DMS79 (cell line): ENCODE measurements around the gene PTPN5.

ENCODE experiments used
- DNase-seq: peaks from one replicate; lab custom pipeline; 2025; lab: John Stamatoyannopoulos, UW

The PTPN5 gene

GRCh38 chr11:18773104-18773503, 18.5 kb downstream of the PTPN5 start:
- DNase-seq, result no peak

GRCh38 chr11:18772211-18772610, 19.4 kb downstream of the PTPN5 start:
- DNase-seq, result no peak

DNA sequence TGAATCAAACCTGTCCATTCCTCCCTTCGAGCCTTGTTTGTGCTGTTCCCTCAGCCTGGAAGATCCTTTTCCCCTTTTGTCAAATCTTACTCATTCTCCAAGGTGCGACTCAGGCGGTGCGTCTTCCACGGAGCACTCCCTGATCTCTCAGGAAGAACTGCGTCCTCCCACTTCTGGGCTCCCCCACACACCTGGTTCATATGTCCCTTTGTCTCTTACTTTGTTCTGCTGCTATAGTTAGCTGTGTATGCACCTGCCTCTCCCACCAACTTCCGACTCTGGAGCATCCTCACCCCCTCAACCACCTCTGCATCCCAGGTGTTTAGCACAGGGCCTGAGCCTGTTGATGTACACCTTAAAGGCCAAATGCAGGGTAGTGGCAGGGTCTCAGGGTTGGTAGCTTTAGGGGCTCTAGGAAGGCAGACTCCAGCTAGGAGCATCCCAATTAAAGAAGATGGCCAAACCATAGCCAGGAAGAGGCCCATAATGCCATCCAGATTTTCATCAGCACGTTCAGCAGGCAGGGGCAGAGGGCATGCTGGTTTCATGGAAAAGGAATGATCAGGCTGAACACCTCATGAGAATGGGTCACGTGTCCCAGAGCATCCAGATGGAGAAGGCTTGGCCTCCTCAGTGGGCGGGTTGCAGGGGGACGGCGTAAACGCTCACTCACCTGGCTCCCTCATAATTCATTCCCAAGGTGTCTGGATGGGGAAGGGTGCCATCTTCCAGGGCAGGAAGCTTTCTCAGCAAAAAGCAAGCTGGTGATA, 20.1 kb downstream of the PTPN5 start:
- no peak for DNase-seq

DNA sequence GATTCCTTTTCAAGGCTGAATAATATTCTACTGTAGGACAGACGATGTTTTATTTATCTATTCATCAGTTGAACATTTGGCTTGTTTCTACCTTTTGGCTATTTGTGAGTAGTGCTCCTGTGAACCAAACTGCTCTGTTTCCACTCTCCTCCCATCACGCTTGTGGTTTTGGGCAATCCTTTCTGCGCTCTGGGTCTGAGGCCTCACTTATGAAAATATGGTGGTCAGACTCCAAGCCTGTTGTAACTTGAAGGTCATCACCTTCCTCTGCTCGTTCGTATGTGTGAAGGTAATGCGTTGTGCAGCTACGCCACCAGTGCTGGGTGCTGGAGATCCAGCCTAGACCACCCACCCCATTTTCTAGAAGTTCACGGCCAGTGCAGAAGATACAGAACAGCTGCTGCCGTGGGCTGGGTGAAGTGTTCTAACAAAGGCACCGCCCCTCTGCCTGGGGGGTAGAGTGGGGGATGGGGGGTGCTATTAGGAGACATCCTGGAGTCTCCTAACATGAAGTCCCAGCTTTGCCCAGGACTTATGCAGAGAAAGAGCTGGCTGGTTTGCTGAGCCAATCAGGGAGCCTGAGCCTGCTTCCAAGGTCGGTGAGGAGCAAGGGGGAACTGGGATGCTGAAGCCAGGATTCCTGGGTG, 21.0 kb downstream of the PTPN5 start:
- no peak for DNase-seq

GRCh38 chr11:18769802-18770456, 21.7 kb downstream of the PTPN5 start:
- no peak for DNase-seq

DNA sequence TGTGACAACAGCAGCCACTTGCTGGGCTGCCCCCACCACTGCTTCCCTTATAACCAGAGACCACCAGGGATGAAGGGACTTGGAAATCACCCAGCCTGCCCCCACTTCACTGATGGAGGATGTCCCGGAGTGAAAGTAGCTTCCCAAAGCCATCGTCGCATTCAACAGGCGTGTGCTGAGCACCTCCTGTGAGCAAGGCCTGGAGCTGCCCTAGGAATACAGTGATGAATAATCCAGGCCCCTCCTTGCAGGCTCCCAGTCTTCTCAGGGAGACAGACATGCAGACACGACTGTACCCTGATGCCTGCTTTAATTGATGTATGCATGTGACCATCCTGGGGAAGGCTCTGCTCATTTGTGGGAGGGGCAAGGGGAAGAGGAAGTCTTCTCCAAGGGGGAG, 22.6 kb downstream of the PTPN5 start:
- no peak for DNase-seq

GRCh38 chr11:18768472-18768901, 23.1 kb downstream of the PTPN5 start:
- DNase-seq, result no peak

DNA sequence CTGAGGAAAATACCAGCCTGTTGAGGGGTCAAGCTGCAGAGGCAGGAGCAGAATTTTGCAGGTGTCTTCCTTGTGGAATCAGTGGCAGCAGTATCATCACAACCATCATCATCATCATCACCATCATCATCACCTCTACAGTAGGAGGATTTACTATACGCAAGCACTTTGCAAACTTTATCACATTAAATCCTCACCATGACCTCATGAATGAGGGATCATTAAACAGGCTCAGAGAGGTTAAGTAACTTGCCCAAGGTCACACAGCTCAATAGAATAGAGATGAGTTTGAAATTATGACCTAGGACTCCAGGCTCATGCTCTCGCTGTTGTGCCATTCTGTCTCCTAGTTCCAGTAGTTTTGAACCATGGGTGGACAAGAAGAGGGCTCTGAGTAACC, 25.6 kb downstream of the PTPN5 start:
- no peak for DNase-seq

DNA sequence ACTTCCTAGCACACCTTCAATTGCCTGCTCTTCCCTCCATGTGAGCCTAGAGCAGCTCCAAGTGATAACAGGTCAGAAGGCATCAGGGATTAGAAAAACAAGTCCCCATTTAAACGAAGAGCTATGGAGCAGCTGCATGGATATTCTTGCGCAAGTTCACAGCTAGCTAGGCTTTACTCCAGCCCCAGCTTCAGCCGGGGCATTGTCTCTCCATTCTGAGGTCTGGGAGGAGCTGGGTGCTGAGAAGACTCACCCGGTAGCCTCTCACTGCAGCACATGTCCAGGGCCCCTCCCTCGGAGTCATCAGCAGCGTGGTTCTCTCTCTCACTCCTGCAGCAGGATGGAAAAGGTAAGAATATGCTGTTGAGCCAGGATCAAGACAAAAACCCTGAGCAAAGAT, 26.0 kb downstream of the PTPN5 start:
- DNase-seq, result no peak

GRCh38 chr11:18761741-18762140, 29.9 kb downstream of the PTPN5 start:
- no peak for DNase-seq

DNA sequence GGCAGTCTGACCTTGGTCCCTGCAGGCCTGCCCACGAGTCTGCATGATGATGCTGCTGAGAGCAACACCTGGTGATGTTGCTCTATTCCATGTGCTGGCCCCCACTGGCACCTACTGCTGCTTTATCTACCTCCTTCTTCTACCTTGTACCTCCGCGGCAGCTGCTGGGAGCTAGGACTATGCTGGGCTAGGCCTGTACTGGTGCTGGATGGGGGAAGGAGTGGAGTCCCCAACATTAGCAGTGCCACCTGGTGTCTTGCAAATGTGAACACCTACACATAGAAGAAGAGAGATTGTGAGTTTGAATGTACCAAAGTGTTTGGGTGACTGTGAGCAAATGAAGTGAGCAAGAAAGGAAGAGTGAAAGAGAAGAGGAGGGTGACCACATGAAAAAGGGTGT, 30.5 kb downstream of the PTPN5 start:
- no peak for DNase-seq

DNA sequence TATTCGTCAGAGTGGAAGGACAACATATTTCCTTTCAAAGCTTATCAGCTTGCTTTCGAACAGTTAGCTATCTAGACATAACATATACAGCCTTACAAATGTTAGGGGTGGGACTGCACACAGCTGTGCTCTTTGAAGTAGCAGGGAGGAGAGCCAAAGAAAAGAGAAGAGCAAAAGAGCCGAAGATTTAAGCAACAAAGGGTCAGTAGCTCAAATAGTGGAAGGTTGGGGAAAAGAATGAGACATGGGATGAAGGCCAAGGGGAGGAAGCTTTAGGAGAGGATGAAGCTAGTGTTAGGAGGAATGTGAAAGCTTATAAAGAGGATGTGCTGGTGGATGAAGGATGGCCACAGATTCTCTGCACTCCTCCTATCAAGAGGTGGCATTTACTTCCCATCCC, 33.8 kb downstream of the PTPN5 start:
- no peak for DNase-seq

- no peak for DNase-seq
Observed at GRCh38 chr11:18756889-18757288, 34.7 kb downstream of the PTPN5 start.

DNA sequence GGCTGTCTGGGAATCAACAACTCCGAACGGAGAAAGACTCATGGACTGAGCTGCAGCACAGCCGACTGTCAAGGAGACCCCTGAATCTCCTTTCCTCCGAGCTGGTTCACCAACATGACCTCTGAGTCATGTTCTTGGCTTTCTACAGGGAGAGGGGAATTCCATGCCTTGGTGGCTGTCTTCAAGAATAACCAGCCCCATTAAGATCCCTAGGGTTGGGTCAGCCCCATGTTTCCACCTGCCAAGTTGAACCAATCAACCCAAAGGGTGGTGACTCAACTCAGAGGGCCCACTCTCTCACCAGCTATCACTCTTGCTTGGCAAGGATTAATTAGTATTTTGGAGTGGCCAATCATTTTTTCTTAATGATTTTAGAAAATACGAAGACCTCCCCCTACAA, 37.3 kb downstream of the PTPN5 start:
- no peak for DNase-seq

DNA sequence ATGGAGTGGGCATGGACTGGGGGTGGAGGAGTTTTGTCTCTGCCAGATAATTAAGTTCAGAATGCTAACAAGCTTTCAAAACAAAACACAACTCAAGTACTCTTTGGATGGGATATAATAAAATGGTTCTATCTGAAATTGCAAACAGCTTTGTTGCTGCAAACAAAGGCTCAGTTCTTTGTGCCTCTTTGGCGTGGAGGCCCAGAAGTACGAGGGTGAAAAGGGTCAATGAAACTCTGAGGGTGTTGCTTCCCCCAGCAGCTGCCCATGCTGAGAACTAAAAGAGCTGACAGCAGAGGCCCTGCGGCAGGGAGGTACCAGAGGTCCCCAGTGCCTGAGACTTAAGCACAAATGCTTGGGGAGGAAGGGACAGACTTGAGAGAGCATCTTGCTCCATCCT, 39.1 kb downstream of the PTPN5 start:
- DNase-seq, result no peak

DNA sequence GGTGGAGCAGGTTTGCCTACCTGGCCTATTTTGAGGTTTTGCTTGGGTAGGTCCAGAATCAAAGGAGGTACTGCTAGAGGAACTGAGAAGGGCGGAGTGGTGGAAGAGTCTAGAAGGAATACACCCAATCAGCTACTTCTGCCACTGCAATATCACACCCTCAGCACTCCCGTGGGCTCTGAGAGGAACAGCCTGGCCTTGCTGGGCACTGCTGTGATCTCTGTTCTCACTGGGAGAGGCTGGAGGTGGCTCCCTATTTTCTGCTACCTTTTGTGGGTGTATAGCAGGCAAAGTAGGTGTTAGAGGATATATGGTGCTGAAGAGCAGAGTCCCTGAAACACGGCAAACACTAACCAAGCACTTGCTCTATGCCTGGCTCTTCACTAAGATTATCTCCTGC, 40.7 kb downstream of the PTPN5 start:
- DNase-seq, result no peak

GRCh38 chr11:18749681-18750319, 41.8 kb downstream of the PTPN5 start:
- DNase-seq, result no peak

DNA sequence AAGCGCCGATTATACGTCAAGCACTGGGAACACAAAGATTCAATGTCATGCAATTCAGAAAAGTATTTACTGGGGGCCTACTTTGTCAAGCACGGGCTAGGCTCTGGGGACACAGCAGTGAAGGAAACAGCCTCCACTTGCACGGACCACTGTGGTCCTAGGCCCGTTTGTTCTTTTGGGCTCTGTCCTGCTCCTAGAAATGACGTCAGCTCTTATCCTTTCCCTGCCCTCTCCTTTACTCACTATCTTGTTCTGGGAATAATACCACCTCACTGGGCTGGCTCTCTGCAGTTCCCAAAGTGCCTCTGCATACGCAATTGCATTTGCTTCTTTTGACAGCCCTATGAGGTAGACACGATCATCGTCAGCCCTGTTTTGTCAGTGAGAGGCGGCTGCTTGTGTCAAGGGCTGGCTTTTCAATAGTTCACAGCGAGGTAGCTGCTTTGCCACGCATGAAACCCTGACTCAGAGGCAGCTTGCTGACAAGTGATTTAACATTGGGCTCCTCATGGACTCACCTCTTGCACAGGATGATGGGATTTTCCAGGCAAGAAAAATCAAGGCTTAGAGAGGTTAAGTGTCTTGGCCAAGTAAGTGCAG, 42.7 kb downstream of the PTPN5 start:
- no peak for DNase-seq

- no peak for DNase-seq
Observed at GRCh38 chr11:18745251-18745650, 46.3 kb downstream of the PTPN5 start.

DNA sequence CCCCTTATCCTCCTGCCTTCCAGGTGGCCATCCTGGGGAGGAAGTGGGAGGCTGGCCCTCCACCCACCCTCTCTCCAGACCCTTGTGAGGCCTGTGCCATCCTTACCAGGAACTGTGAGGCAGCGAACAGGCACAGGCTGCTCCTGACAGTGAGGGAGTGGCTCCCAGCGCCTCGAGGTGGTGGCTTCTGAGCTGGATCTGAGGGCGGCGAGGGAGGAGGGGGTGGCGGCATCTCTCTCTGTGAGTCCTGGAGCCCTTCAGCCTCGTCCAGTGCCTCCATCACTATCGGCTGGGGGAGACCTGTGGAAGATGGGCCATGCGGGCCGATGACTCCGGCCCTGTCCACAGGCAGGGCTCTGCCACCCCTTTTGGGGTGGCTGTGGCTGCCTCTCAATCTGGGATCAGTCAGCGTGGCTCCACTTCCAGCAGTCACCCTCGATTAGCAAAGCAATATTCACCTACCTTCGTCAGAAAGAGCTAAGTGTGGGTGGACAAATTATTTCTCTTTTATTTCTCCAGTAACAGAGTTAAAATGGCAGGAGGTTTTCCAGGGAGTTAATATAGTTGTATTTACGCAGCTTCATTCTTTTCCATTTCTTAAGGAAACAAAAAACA, 47.6 kb downstream of the PTPN5 start:
- DNase-seq, result no peak

- no peak for DNase-seq
Observed at GRCh38 chr11:18743365-18743764, 48.2 kb downstream of the PTPN5 start.

DNA sequence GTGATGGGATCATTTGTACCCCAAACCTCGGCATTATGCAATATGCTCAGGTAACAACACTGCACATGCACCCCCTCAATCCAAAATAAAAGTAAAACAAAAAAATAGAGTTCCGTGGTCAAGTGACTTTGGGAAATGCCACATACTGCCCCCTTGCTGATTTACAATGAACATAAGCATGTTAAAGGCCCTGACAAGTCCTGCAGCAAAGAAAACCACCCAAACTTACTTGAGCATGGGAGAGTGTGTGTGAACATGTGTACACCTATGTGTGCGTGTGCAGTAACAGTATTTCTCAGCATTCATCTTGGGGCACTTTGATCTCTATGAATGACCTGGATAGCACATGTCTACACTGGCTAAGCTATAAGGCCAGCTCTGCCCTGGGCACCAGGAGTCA, 49.8 kb downstream of the PTPN5 start:
- DNase-seq, result no peak
